GM21381 (cell line): ENCODE data around the gene FEM1B.

Source experiments
- ATAC-seq: cut with Tn5 transposase; IDR thresholded peaks from one replicate; pipeline ENCODE4 v1.9.1; 2021; ENCODE audit warnings: mild to moderate bottlenecking, moderate library complexity; ENCODE audit not compliant: unreplicated experiment

FEM1B gene

GRCh38 chr15:68321229-68321628 lies 43.7 kb downstream of the FEM1B start:
- no peak for ATAC-seq

- no peak for ATAC-seq
These were observed 45.3 kb downstream of the FEM1B start for GRCh38 chr15:68322796-68323195.

GRCh38 chr15:68325726-68326125 lies 48.2 kb downstream of the FEM1B start:
- ATAC-seq = no peak

GRCh38 chr15:68326711-68327354 lies 49.3 kb downstream of the FEM1B start:
- no peak for ATAC-seq

GRCh38 chr15:68328443-68328842 lies 50.9 kb downstream of the FEM1B start:
- ATAC-seq = no peak

GRCh38 chr15:68328964-68329363 lies 51.4 kb downstream of the FEM1B start:
- ATAC-seq = no peak

- no peak for ATAC-seq
These were observed 52.9 kb downstream of the FEM1B start for GRCh38 chr15:68330416-68330815.

GRCh38 chr15:68330901-68331300 lies 53.4 kb downstream of the FEM1B start:
- ATAC-seq = no peak

GRCh38 chr15:68332266-68332665 lies 54.7 kb downstream of the FEM1B start:
- no peak for ATAC-seq

GRCh38 chr15:68333775-68334470 lies 56.4 kb downstream of the FEM1B start:
- ATAC-seq = no peak

GRCh38 chr15:68334661-68335124 lies 57.1 kb downstream of the FEM1B start:
- ATAC-seq = no peak

- ATAC-seq = no peak
These were observed 57.7 kb downstream of the FEM1B start for GRCh38 chr15:68335251-68335650.

- no peak for ATAC-seq
These were observed 58.1 kb downstream of the FEM1B start for GRCh38 chr15:68335655-68336054.

- no peak for ATAC-seq
These were observed 59.0 kb downstream of the FEM1B start for GRCh38 chr15:68336516-68336915.

- no peak for ATAC-seq
These were observed 60.3 kb downstream of the FEM1B start for GRCh38 chr15:68337826-68338225.

GRCh38 chr15:68339481-68339880 lies 61.9 kb downstream of the FEM1B start:
- no peak for ATAC-seq

GRCh38 chr15:68340726-68341671 lies 63.5 kb downstream of the FEM1B start:
- no peak for ATAC-seq

- ATAC-seq = no peak
These were observed 64.5 kb downstream of the FEM1B start for GRCh38 chr15:68341760-68342725.

GRCh38 chr15:68343579-68344225 lies 66.2 kb downstream of the FEM1B start:
- ATAC-seq = no peak

GRCh38 chr15:68344600-68344999 lies 67.1 kb downstream of the FEM1B start:
- no peak for ATAC-seq
